ENCODE results near the gene GAL3ST3. TPM values are rescaled to one million over a fixed set of nuclear protein-coding genes. Genes with fewer than 3 reads are reported as not detected.

GAL3ST3 gene
- total and polyA plus RNA-seq, 2 of the 8 experiments (the other 6 are each of a cell fraction or from before 2014, with no cell fraction given) = 21.1 to 21.4 TPM

GRCh38 chr11:66008468-66009101, 40.4 kb downstream of the GAL3ST3 start:
- Histone ChIP-seq H4K91ac (replicated peaks; ENCODE audit: insufficient read length, low read length) (no peak overlapping the region), H2AFZ (ENCODE audit: low read length) (no peak overlapping the region), H3K9me3 (ENCODE audit: insufficient read depth in 2 of 2, low read depth in 1 of 2, low read length in 1 of 2) (no peaks in the 10 kb centered on the region), H2AK5ac (ENCODE audit: low read depth, low read length) (no peak overlapping the region), H3K14ac (ENCODE audit: insufficient read length) (no peak overlapping the region), H3K9ac (replicated peaks in 1 of 4; ENCODE audit: extremely low read depth in 1 of 4, low read depth in 3 of 4, low read length in 3 of 4) (no peak overlapping the region), H3K23me2 (ENCODE audit: low read depth, low read length) (peaks cover 2% of the 10 kb centered on the region; the same call in 1 of the 2 replicates), H2BK20ac (ENCODE audit: low read length) (peak overlapping the region; percentile 86; the same call in 1 of the 2 replicates), H4K8ac (ENCODE audit: extremely low read depth, insufficient read depth, low read length) (peak overlapping the region; percentile 40), H2BK120ac (replicated peaks; ENCODE audit: low read depth, low read length) (no peak overlapping the region), H3K36me3 (ENCODE audit: control insufficient read depth in 2 of 4, insufficient read depth in 4 of 4, low read length in 3 of 4) (peaks cover 0 to 10% (median 4%) of the 10 kb centered on the region in 4 experiments; a peak in 5 of 8 replicates), H3K4me3 (ENCODE audit: extremely low read depth in 1 of 4, insufficient read depth in 2 of 4, low read depth in 3 of 4, low read length in 4 of 4) (no peak overlapping the region), H3K79me1 (ENCODE audit: low read depth, low read length) (peaks cover 5% of the 10 kb centered on the region), H3K23ac (ENCODE audit: insufficient read length) (no peak overlapping the region), H3K56ac (replicated peaks; ENCODE audit: insufficient read length, low read depth, low read length) (no peak overlapping the region), H2BK5ac (ENCODE audit: low read depth, low read length) (no peak overlapping the region), H4K5ac (ENCODE audit: insufficient read length, low read depth, low read length) (no peak overlapping the region), H3K27ac (ENCODE audit: low read depth, low read length) (no peak overlapping the region), H2BK12ac (ENCODE audit: low read depth, low read length) (no peak overlapping the region; the same call in 1 of the 2 replicates), H3K18ac (ENCODE audit: extremely low read depth, low read length) (no peak overlapping the region), H3K79me2 (ENCODE audit: control insufficient read depth in 1 of 2, insufficient read depth in 2 of 2, low read length in 2 of 2) (peaks cover 0 to 1% of the 10 kb centered on the region in 2 experiments; a peak in 2 of 4 replicates), H3K4me1 (replicated peaks in 1 of 4; ENCODE audit: control insufficient read depth in 3 of 4, insufficient read depth in 4 of 4, low read length in 3 of 4) (peaks cover 0 to 20% (median 9%) of the 10 kb centered on the region in 4 experiments; a peak in 5 of 7 replicates), H2BK15ac (ENCODE audit: low read length) (no peak overlapping the region), H3K27me3 (replicated peaks in 1 of 4; ENCODE audit: control insufficient read depth in 3 of 4, extremely low read depth in 1 of 4, insufficient read depth in 3 of 4, low read length in 3 of 4) (peaks cover 6 to 26% (median 24%) of the 10 kb centered on the region in 4 experiments), H4K20me1 (replicated peaks in 1 of 2; ENCODE audit: control insufficient read depth in 1 of 2, insufficient read depth in 2 of 2, low read length in 2 of 2) (peaks cover 0 to 4% of the 10 kb centered on the region in 2 experiments), H3K4me2 (ENCODE audit: insufficient read depth in 1 of 2, low read depth in 2 of 2, low read length in 2 of 2) (no peak overlapping the region), H3K4ac (replicated peaks; ENCODE audit: insufficient read length, low read depth, low read length) (no peak overlapping the region)
- POLR2A ChIA-PET (ENCODE audit: partially characterized antibody) = interaction anchor here (0.6 to 1.8 kb wide), 9 partner anchors 11 to 296 kb away, joined by 3 to 4 read pairs (median 4); partner anchors contain the start of genes CATSPER1 and MUS81
- FAIRE-seq (no peak), DNase-seq (ENCODE audit: low read depth in 1 of 2, low spot score in 2 of 2) (no peak)
- 70% methylated on average over 10 of the region's 10 CpGs; no CpG with 5 or more reads in 1 of the 2 experiments for WGBS, 2 experiments (ENCODE audit: extremely low coverage in 1 of 2, insufficient coverage in 1 of 2, insufficient read length in 1 of 2, insufficient replicate concordance in 2 of 2, low coverage in 1 of 2, low lambda C conversion rate in 2 of 2, missing lambda C conversion rate in 1 of 2)
- CTCF ChIA-PET (ENCODE audit: partially characterized antibody) = interaction anchor here (0.6 to 6.4 kb wide), 17 partner anchors 14 to 675 kb away, joined by 3 to 35 read pairs (median 4); partner anchors contain the start of genes CCDC85B, DPF2 and FIBP
- no peak for TF ChIP-seq SIN3A (conservative IDR thresholded peaks at IDR 0.05 in 1 of 2, IDR thresholded peaks at IDR 0.05 in 1 of 2; ENCODE audit: low read depth in 1 of 2, low read length in 2 of 2)

Data from H1 (cell line).